Effector memory CD4-positive, alpha-beta T cell (primary cell): ENCODE results near the gene CDC42SE2.

ENCODE experiments used
- DNase-seq, 3 donors: peaks; one replicate each; pipeline ENCODE4 v3.0.0-alpha.2; 2020
- H3K27ac ChIP-seq: 2 replicates; pipeline ENCODE4 v1.7.0; 2013; ENCODE audit warnings: mild to moderate bottlenecking, low read length, moderate library complexity; ENCODE audit not compliant: insufficient read depth, poor library complexity, severe bottlenecking
- H3K27me3 ChIP-seq: replicated peaks from 2 replicates; pipeline ENCODE4 v1.7.0; 2013; ENCODE audit warnings: mild to moderate bottlenecking, low read length; ENCODE audit not compliant: insufficient read depth, control insufficient read depth, poor library complexity, severe bottlenecking
- H3K36me3 ChIP-seq: 2 replicates; pipeline ENCODE4 v1.7.0; 2013; ENCODE audit warnings: mild to moderate bottlenecking, low read length, moderate library complexity; ENCODE audit not compliant: control insufficient read depth, insufficient read depth
- H3K4me1 ChIP-seq: 2 replicates; pipeline ENCODE4 v1.7.0; 2013; ENCODE audit warnings: low read length, mild to moderate bottlenecking; ENCODE audit not compliant: control insufficient read depth, insufficient read depth, poor library complexity, severe bottlenecking
- H3K4me3 ChIP-seq: 2 replicates; pipeline ENCODE4 v1.7.0; 2013; ENCODE audit warnings: low read length, low read depth, mild to moderate bottlenecking; ENCODE audit not compliant: insufficient read depth, poor library complexity, severe bottlenecking
- H3K9me3 ChIP-seq: 2 replicates; pipeline ENCODE4 v1.7.0; 2013; ENCODE audit warnings: mild to moderate bottlenecking, low read length, moderate library complexity; ENCODE audit not compliant: control insufficient read depth

Gene CDC42SE2

GRCh38 chr5:131353991-131354390, 90.1 kb downstream of the CDC42SE2 start:
- Histone ChIP-seq H3K4me3 (no peak overlapping the region), H3K4me1 (peaks cover 18% of the 10 kb centered on the region), H3K9me3 (no peaks in the 10 kb centered on the region), H3K27ac (no peak overlapping the region), H3K27me3 (no peaks in the 10 kb centered on the region), H3K36me3 (peaks cover 9% of the 10 kb centered on the region)
- DNase-seq, result no peak

- Histone ChIP-seq H3K9me3 (no peaks in the 10 kb centered on the region), H3K27ac (peak overlapping the region; percentile 44), H3K27me3 (no peaks in the 10 kb centered on the region), H3K36me3 (peaks cover 11% of the 10 kb centered on the region), H3K4me3 (no peak overlapping the region), H3K4me1 (peaks cover 18% of the 10 kb centered on the region)
- no peak for DNase-seq
Measured at GRCh38 chr5:131355971-131356528, 92.2 kb downstream of the CDC42SE2 start.

GRCh38 chr5:131356619-131357018, 92.8 kb downstream of the CDC42SE2 start:
- H3K4me3 ChIP-seq, result no peak overlapping the region
- H3K9me3 ChIP-seq, result no peaks in the 10 kb centered on the region
- H3K27me3 ChIP-seq, result no peaks in the 10 kb centered on the region
- peak overlapping the region; percentile 48 for H3K27ac ChIP-seq
- H3K36me3 ChIP-seq, result peaks cover 16% of the 10 kb centered on the region
- peaks cover 22% of the 10 kb centered on the region for H3K4me1 ChIP-seq
- DNase-seq, result no peak

GRCh38 chr5:131357739-131358561, 94.1 kb downstream of the CDC42SE2 start:
- Histone ChIP-seq H3K4me1 (peaks cover 26% of the 10 kb centered on the region), H3K27me3 (no peaks in the 10 kb centered on the region), H3K9me3 (no peaks in the 10 kb centered on the region), H3K27ac (peak overlapping the region; percentile 48), H3K36me3 (peaks cover 15% of the 10 kb centered on the region), H3K4me3 (no peak overlapping the region)
- DNase-seq, result no peak

GRCh38 chr5:131361677-131362315, 97.9 kb downstream of the CDC42SE2 start:
- Histone ChIP-seq H3K27me3 (no peaks in the 10 kb centered on the region), H3K27ac (no peak overlapping the region), H3K9me3 (no peaks in the 10 kb centered on the region), H3K4me1 (peaks cover 36% of the 10 kb centered on the region), H3K4me3 (no peak overlapping the region), H3K36me3 (peaks cover 15% of the 10 kb centered on the region)
- no peak for DNase-seq

GRCh38 chr5:131363811-131364506, 100.1 kb downstream of the CDC42SE2 start:
- Histone ChIP-seq H3K4me1 (peaks cover 26% of the 10 kb centered on the region), H3K9me3 (no peaks in the 10 kb centered on the region), H3K4me3 (no peak overlapping the region), H3K36me3 (peaks cover 15% of the 10 kb centered on the region), H3K27ac (peak overlapping the region; percentile 24), H3K27me3 (no peaks in the 10 kb centered on the region)
- DNase-seq, result no peak

GRCh38 chr5:131364507-131365050, 100.7 kb downstream of the CDC42SE2 start:
- Histone ChIP-seq H3K4me1 (peaks cover 30% of the 10 kb centered on the region), H3K4me3 (no peak overlapping the region), H3K9me3 (no peaks in the 10 kb centered on the region), H3K27ac (peak overlapping the region; percentile 24), H3K36me3 (peaks cover 10% of the 10 kb centered on the region), H3K27me3 (no peaks in the 10 kb centered on the region)
- DNase-seq, result no peak

GRCh38 chr5:131366428-131366827, 102.6 kb downstream of the CDC42SE2 start:
- DNase-seq, result no peak
- Histone ChIP-seq H3K36me3 (peaks cover 6% of the 10 kb centered on the region), H3K27ac (no peak overlapping the region), H3K9me3 (no peaks in the 10 kb centered on the region), H3K27me3 (no peaks in the 10 kb centered on the region), H3K4me1 (peaks cover 34% of the 10 kb centered on the region), H3K4me3 (no peak overlapping the region)

GRCh38 chr5:131367219-131367860, 103.5 kb downstream of the CDC42SE2 start:
- Histone ChIP-seq H3K4me1 (peaks cover 35% of the 10 kb centered on the region), H3K4me3 (no peak overlapping the region), H3K27me3 (no peaks in the 10 kb centered on the region), H3K27ac (peak overlapping the region; percentile 21), H3K36me3 (no peaks in the 10 kb centered on the region), H3K9me3 (no peaks in the 10 kb centered on the region)
- no peak for DNase-seq
